Activated CD4-positive, CD25-positive, alpha-beta regulatory T cell treated with anti-CD3 and anti-CD28 coated beads, Interleukin-2, amount 50 U/mL, for 16 hours (primary cell): ENCODE results near the gene FYN.
A peak's percentile ranks its signal among the peaks of the same experiment; 100 is the strongest.

Experiments
- DNase-seq: peaks from one replicate; pipeline ENCODE4 v3.0.0-alpha.2; 2020; ENCODE audit warnings: low read depth, low spot score

Gene FYN

DNA sequence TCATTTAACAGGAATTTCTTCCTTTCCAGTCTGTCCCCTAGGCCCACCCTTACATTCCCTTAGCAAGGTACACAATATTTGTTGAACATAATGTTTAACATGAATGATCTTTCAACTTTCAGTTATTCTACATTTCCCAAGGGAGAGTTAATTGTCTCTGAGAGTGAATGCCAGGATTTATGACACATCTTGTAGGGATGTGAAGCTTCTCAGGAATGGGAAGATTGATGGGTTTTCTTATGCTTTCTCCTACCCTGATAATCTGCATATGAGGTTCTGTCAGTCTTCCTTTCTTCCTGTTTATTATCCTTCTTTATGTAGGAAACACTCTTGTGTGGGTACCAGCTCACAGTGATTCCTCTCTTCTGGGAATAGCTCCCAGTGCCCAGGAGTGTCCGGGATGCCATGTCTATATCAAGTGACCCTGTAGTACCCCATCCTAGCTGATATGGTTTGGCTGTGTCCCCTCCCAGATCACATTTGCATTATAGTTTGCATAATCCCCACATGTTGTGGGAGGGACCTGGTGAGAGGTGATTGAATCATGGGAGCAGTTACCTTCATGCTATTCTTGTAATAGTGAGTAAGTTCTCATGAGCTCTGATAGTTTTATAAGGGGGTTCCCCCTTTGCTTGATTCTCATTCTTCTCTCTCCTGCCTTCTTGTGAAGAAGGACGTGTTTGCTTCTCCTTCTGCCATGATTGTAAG, 7.1 kb upstream of the FYN start:
- no peak for DNase-seq

DNA sequence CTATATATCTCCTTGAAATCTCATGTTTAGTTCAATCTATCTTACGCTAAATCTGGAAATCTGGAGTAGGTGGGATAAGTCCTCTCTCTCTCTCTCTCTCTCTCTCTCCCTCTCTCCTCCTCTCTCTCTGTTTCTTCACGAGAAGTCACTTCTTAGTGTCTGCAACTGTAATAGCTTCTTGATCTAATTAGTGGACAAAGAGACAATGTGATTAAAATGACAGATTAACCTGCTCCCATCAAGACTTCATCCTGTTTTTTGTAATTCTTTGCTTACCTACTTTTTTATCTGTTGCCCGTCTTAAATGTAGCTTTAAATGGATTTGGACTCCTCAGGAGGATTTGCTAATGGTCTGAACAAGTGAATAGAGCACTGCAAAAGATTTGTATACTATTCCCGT, 2.5 kb upstream of the FYN start:
- no peak for DNase-seq

GRCh38 chr6:111874025-111874415, 768 bp upstream of the FYN start:
- peak; percentile 46 for DNase-seq

DNA sequence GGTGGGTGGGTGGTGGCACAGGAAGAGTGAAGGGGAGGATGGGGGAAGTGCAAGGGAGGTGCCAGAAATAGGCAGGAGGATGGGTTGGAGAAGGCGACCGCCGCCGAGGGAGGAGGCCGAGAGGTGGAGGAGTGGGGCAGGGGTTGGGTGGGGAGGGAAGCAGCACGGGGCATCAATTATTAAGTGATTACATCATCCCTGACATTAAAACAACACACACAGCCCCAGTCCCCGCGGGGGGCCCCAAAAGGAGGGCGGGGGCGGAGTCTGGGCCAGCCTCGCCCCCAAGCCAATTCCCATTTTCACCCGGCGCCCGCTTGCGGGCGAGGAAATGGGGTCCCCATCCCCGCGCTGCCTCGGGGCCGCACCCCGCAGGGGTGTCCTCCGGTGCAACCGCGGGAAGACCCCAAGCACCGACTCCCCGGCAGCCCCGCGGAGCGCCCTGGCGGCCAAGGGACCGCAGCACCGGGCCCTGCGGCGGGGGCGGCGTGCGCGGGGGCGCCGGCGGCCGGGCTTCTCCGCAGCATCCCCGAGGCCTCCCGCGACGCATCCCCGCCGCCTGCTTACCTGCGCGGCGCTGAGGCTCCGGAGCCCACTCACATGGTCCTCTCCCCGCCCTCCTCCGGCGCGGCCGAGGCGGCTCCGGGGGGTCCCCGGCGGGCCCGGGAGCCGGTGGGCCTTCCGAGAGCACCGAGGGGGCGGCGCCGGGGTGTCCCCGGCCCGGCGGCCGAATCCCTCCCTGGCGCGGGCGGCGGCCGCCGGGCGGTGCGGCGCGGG, 663 bp downstream of the FYN start:
- peak; percentile 42 for DNase-seq

DNA sequence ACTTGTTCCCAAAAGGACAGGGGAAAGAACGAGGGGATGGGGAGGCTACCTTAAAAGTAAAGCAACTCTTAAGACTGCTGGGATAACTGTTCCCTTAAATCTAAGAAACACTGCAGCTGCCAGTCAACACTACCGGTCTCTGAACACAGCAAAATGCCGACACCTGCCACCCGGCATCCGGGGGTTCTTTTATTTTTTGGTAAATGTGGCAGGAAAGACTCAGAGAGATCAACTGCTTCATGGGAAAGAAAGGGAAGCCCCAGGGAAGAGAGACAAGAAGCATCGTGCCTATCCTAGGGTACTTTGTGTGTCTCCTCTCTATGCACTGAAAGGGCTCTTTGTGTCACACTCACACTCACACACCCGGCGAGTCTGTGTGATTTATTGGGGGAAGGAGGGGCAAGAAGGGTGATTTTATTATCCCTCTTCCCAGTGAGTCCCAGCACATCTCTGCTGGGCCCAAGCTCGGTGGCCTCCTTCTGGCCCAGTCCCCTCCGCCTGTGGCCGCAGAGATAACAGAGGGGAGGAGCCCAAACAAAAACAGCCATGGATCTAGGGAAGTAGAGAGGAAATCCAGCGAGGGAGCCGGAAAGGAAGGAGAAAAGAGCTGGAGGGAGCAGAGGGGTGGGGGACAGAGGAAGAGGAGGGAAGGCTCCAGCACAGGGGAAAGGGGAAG, 1.4 kb downstream of the FYN start:
- DNase-seq, result no peak

- no peak for DNase-seq
Observed at GRCh38 chr6:111871207-111871606, 2.0 kb downstream of the FYN start.

- DNase-seq, result no peak
Observed at GRCh38 chr6:111870742-111871064, 2.5 kb downstream of the FYN start.

- DNase-seq, result no peak
Observed at GRCh38 chr6:111870051-111870741, 3.1 kb downstream of the FYN start.

DNA sequence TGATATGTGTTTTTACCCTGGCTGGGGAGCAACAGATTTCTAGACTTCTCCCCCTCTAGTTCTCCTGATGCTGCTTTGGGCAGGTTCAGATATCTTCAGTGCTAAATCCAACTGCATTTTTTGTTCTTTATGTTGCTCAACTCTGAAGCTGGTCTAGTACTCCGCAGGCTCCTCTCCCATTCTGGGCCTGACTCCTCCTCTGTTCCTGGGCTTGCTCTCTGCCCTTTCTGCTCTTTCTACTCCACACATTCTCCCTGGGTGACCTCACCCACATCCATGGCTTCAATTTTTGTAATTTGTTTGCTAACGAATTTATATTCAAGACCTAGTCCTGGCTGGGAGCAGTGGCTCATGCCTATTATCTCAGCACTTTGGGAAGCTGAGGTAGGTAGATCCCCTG, 6.4 kb downstream of the FYN start:
- DNase-seq, result no peak

GRCh38 chr6:111865909-111866546, 7.2 kb downstream of the FYN start:
- no peak for DNase-seq

- DNase-seq, result no peak
Observed at GRCh38 chr6:111865049-111865585, 8.1 kb downstream of the FYN start.

DNA sequence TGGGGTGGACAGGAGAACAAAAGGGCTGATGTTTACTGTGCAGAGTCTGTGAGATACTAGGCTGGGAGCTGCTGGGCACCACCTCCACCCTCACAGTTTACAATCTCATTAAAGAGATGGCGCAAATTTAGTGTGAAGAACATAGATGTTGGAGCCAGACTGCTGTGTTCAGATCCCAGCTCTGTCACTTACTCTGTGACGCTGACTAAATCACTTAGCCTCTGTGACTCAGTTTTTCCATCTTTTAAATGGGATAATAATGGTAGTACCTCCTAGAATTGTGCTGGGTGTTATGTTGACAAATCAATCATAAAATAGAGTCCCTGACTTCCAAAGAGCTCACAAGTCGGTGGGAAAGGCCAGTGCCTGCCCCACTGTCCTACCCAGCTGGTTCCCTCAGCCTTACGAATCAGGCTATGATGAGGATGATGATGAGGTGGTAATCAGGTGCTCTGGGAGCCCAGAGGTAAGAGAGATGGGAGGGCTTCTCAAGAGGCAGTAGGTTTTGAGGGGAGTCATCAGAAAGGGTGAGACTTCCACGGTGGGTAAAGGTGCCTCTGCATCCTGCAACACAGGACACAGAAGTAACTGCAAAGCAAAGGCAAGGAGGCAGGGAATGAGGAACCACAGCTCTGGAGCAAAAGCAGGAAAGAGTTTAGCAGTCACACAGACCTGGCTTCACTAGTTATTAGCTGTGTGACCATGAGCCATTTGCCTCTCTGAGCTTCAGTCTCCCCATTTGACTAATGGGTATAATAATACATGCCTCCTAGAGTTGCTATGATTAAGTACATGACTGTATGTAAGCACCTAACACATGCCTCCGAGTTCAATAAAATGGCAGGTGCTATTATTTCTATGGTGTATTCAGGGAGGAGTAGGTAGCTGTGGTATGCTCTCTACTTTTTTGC, 8.9 kb downstream of the FYN start:
- DNase-seq, result no peak

DNA sequence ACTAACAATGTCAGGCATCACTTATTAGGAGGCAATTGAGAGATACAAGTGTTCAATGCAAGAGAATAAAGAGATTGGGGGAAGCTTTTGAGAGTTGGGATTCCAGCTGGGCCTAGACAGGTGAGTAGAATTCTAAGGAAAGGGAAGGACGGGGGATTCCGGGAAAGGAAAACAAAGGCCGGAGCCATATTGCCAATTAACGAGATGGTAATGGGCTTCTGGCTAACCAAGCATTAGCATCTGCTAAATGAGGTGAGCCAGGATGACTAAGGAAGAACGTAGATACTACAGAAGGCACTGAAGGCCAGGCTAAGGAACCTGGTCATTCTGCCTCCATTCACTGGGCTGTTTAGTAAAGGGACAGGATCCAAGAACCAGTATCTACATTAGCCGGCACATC, 10.5 kb downstream of the FYN start:
- DNase-seq, result no peak

DNA sequence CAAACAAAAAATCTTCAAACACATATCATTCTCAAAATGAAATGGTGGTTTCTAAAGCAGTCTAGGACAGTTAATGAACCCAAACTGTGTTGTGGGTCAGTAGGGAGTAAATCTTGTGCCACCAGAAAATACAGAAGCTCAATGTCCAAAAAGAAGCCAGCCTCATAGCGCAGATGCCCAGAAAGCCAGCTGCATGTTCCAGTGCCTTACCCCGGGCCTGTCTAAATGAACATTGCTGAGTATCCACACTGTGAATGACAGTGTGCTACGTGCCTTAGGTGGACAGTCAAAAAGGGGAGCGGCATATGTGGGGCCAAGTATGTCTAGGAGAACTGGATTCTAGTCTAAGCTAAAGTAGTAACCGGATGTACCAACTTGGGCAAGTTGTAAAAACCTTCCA, 10.9 kb downstream of the FYN start:
- DNase-seq, result no peak

DNA sequence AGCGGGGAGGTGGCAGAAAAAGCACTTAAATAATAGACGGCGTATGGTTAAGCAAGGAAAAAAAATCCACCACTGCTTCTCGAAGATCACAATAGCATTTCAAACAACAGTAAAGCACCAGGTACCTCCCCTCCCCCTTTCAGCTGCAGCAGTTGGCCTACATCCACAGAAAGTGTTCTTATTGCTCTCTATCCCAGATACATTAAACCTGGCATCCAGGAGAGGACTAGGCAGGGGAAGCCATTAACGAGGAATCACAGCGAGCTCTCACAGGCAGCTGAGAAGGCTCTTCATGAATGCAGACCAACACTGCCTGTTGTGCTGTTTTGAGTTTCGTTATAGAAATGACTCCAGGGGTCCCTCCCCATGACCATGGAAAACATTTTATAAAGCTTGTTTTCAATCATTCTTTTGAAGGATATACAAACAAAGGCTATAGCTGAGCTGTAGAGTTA, 11.8 kb downstream of the FYN start:
- DNase-seq, result no peak

- no peak for DNase-seq
Observed at GRCh38 chr6:111858347-111858746, 14.9 kb downstream of the FYN start.

DNA sequence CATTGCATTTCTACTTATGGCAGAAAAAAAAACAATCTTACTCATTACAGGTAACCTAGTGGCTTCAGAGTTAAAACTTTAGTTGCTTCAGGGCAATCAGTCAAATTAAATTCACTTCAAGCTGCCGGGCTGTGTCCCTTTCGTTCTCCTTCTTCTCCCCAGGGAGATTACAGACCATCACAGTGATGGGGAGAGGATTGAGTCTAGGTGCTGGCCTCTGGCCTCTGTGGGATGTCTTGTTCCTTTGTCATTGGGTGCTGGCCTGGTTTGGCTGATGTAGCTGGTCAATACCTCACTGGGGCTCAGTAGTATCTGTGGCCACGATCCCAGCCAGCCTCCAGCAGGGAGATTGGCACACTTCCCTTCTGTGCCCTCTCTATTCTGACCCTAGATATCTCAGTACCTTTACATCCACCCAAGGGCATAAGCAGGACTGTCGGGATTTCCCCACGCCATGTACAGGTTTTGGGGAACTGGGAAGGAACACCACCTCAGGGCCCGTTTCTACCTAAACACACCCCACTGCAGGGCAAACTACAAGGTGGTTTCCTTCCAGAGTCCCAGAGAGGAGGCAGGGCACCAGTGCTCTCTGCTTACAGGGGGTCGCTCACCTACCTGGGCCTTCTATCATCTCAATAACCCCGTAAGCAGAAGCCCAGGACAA, 15.4 kb downstream of the FYN start:
- no peak for DNase-seq

DNA sequence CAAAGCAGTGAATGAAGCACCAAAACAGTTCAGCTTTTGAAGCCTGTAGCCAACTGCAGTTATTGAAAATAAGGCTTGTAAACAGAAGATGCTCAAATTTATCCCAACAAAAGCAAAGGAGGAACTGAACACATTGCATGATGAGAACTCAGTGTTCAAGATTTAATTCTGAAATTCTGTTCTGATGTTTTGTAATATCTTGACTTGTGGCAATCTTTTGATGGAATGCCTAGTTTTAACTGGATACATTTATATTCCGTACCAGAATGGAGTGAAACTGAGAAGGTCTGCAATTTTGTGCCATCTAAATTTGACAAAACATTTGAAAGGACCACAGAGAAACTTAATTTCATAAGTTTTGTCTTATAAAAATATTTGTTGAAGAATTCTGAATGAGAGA, 17.5 kb downstream of the FYN start:
- no peak for DNase-seq

- no peak for DNase-seq
Observed at GRCh38 chr6:111854683-111855082, 18.6 kb downstream of the FYN start.

DNA sequence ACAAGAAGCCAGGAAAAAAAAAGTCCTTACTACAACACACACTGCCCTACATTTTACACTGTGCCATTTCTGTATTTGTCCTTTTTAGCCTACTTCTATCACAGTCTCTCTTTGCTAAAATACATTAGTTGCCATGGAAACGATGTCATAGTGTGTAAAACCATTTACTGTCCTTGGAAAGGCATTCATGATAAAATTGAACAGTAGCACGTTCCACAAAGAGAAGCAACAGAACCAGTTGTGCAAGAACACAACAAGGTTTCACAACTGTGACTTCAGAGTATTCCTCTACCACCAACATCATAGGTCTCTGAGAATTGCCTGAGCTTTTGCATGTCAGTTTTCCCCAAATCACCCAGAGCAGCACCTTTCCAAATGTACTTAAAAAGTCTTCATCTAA, 20.5 kb downstream of the FYN start:
- no peak for DNase-seq
